Measurements from ENCODE around the gene TIGD3.
A peak's percentile ranks its signal among the peaks of the same experiment; 100 is the strongest.

TIGD3 gene

DNA sequence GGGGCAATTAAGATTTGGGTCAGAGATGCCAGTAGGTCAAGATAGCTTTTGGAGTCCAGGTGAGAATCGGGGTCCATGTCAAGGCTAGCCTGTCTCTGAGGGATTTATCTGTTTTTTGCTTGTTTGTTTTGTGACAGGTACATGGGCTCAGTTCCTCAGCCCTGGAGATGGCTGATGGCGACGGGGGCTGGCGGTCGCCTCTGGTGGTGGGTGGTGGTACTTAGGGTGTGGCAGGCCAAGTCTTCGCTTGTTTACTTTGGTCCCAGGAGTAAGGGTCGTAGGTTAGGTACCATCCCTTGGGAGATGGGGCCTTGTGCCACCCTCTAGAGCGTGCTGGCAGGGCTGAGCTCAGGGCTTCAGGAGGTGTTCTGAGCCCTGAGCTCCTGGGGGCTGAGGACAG is 23.2 kb downstream of the TIGD3 start:
- H3K9ac ChIP-seq (ENCODE audit: low read depth, low read length): no peak overlapping the region
- no peaks in the 10 kb centered on the region for H3K36me3 ChIP-seq (ENCODE audit: control insufficient read depth, insufficient read depth, low read length)
- H3K9me3 ChIP-seq (ENCODE audit: control insufficient read depth, insufficient read depth, low read length): no peaks in the 10 kb centered on the region
- no peaks in the 10 kb centered on the region for H3K27me3 ChIP-seq (ENCODE audit: control insufficient read depth, insufficient read depth, low read length)
- H3K4me3 ChIP-seq (ENCODE audit: low read depth, low read length): no peak overlapping the region
- H3K4me1 ChIP-seq (ENCODE audit: control insufficient read depth, insufficient read depth, low read length): peaks cover 2% of the 10 kb centered on the region

DNA sequence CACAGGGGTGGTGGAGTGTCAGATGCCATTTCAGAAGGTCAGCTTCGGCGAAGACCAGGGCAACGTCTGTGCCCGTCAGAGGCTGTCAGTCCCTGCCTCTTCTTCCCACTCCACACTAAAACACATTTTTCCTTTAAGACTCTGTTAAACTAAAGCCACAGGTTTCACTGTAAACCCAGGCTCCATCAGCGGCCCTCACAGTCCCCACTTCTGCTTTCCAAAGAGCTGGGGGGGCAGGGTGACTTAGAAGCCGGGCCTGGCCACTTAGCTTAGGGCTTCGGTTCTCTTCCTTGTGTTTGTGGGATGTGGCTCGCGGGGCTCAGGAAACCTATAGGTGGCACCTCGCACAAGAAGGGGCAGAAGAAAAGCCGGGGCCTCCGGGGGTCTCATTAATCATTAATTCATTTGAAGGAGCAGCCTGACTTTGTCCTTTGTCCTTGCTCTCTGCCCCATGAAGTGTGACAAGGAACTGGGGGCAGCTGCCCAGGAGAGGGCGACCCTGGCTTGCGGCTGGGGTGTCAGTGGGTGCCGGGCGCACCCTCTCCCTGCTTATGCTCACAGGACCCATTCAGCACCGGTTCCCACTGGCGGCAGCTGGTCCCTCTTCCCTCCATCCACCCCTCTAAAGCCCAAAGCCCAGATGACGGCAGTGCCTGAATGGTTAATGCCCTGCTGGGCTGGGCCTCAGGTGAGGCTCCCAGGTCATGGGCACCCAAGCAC is 23.8 kb downstream of the TIGD3 start:
- H3K4me1 ChIP-seq (ENCODE audit: control insufficient read depth, insufficient read depth, low read length): peaks cover 2% of the 10 kb centered on the region
- H3K27me3 ChIP-seq (ENCODE audit: control insufficient read depth, insufficient read depth, low read length): no peaks in the 10 kb centered on the region
- H3K9ac ChIP-seq (ENCODE audit: low read depth, low read length): no peak overlapping the region

DNA sequence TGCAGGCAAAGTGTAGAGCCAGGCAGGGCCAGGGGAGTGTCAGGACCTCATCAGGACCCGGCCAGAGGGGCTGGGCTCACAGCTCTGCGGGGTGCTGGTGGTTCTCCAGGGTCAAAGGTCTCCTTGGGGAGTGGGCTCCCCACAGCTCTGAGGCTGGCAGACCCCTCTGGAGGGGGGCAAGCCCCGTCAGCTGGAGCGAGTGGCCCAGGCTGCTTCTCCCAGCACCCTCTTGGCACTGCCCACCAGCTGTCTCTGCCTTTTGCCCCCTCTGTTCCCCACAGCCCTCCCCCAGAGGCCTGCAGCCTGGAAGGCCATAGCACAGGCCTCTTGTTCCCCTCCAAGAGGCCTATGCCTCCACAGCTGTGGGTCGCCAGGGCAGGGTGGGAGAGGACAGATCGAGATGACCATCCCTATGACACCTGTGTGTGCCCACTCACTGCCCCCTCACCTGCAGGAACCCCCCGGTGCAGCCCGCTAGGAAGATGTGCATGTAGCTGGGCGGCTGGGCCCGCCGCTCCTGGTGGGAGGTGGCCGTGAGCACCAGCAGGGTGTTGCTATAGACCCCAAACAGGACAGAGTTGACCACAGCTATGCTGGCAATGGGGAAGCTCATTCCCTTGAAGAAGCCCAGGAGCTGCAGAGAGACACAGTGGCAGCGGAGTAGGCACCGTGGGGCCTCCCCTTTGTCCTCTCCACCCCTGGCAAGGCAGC is 24.5 kb downstream of the TIGD3 start:
- H3K36me3 ChIP-seq (ENCODE audit: control insufficient read depth, insufficient read depth, low read length): no peaks in the 10 kb centered on the region
- H3K27me3 ChIP-seq (ENCODE audit: control insufficient read depth, insufficient read depth, low read length): no peaks in the 10 kb centered on the region
- H3K4me1 ChIP-seq (ENCODE audit: control insufficient read depth, insufficient read depth, low read length): peaks cover 2% of the 10 kb centered on the region
- H3K4me3 ChIP-seq (ENCODE audit: low read depth, low read length): no peak overlapping the region
- H3K9ac ChIP-seq (ENCODE audit: low read depth, low read length): no peak overlapping the region
- H3K9me3 ChIP-seq (ENCODE audit: control insufficient read depth, insufficient read depth, low read length): no peaks in the 10 kb centered on the region

More for the DNA sequence above, 23.8 kb downstream of the TIGD3 start:
- Histone ChIP-seq H3K9me3 (ENCODE audit: control insufficient read depth, insufficient read depth, low read length) (no peaks in the 10 kb centered on the region), H3K4me3 (ENCODE audit: low read depth, low read length) (no peak overlapping the region), H3K36me3 (ENCODE audit: control insufficient read depth, insufficient read depth, low read length) (no peaks in the 10 kb centered on the region)

GRCh38 chr11:65379698-65380459 is 25.3 kb downstream of the TIGD3 start:
- Histone ChIP-seq H3K9ac (ENCODE audit: low read depth, low read length) (no peak overlapping the region), H3K4me3 (ENCODE audit: low read depth, low read length) (no peak overlapping the region), H3K9me3 (ENCODE audit: control insufficient read depth, insufficient read depth, low read length) (no peaks in the 10 kb centered on the region), H3K27me3 (ENCODE audit: control insufficient read depth, insufficient read depth, low read length) (no peaks in the 10 kb centered on the region), H3K36me3 (ENCODE audit: control insufficient read depth, insufficient read depth, low read length) (no peaks in the 10 kb centered on the region), H3K4me1 (ENCODE audit: control insufficient read depth, insufficient read depth, low read length) (peaks cover 2% of the 10 kb centered on the region)

GRCh38 chr11:65380460-65381119 is 26.0 kb downstream of the TIGD3 start:
- Histone ChIP-seq H3K4me3 (ENCODE audit: low read depth, low read length) (no peak overlapping the region), H3K36me3 (ENCODE audit: control insufficient read depth, insufficient read depth, low read length) (no peaks in the 10 kb centered on the region), H3K9me3 (ENCODE audit: control insufficient read depth, insufficient read depth, low read length) (no peaks in the 10 kb centered on the region), H3K4me1 (ENCODE audit: control insufficient read depth, insufficient read depth, low read length) (peaks cover 2% of the 10 kb centered on the region), H3K27me3 (ENCODE audit: control insufficient read depth, insufficient read depth, low read length) (no peaks in the 10 kb centered on the region), H3K9ac (ENCODE audit: low read depth, low read length) (no peak overlapping the region)

DNA sequence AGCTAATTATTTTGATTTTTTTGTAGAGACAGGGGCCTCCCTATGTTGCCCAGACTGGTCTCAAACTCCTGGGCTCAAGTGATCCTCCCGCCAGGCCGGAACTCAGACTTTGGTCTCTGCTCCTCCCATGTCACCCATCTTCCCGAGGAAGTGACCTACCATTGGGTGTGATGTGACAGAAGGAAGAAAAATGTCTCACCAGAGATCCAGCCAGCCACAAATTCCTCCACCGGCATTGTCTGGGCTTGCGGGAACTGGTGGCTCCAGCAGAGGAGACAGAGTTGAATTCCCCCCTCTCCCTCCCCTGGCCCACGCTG is 27.1 kb downstream of the TIGD3 start:
- H3K4me3 ChIP-seq (ENCODE audit: low read depth, low read length): no peak overlapping the region
- H3K27me3 ChIP-seq (ENCODE audit: control insufficient read depth, insufficient read depth, low read length): no peaks in the 10 kb centered on the region
- no peaks in the 10 kb centered on the region for H3K36me3 ChIP-seq (ENCODE audit: control insufficient read depth, insufficient read depth, low read length)
- peaks cover 2% of the 10 kb centered on the region for H3K4me1 ChIP-seq (ENCODE audit: control insufficient read depth, insufficient read depth, low read length)
- no peaks in the 10 kb centered on the region for H3K9me3 ChIP-seq (ENCODE audit: control insufficient read depth, insufficient read depth, low read length)
- H3K9ac ChIP-seq (ENCODE audit: low read depth, low read length): peak overlapping the region; percentile 54

DNA sequence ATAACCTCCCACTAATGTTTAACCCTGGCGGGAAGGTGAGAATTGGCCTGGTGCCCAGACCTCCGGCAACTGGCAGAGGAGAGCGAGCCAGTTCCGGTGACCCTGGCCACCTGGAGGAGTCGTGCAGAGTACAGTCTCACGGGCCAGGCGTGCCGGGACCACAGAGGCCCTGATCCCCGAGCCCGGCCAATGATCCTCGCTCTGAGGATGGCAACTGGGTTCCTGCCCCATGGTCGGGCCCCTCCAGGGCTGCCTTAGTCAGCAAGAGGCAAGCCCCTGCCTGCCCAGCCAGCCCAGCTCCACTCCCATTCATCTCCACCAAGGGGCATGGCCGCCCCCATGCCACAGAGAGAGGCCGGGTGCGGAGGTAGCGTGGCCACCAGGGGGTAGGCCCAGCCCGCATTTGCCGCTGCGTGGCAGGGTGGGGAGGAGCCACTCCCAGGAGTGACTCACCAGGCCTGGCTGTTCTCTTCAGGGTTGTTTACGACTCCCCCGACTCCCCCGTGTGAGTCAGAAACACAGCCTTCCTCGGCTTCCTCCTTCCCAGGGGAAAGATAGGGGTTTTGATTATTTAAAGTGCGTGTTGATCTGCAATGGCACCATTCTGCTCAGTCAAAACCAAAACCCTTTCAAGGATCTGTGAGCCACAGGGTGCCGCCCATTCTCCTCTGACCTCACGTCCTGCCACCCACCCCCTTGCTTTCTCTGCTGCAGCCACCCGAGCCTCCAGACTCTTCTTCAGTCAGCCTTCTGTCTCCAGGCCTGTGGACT is 27.7 kb downstream of the TIGD3 start, which contains the start of gene SLC25A45:
Gene SLC25A45, minus strand, starts transcription at position 614 of the 771 bp plus-strand sequence. CDS start 695 bp downstream, outside the sequence.
- no peaks in the 10 kb centered on the region for H3K36me3 ChIP-seq (ENCODE audit: control insufficient read depth, insufficient read depth, low read length)
- no peaks in the 10 kb centered on the region for H3K9me3 ChIP-seq (ENCODE audit: control insufficient read depth, insufficient read depth, low read length)
- no peak within 1 kb of the TSS for H3K4me3 ChIP-seq (ENCODE audit: low read depth, low read length)
- peaks cover 4% of the 10 kb centered on the region for H3K4me1 ChIP-seq (ENCODE audit: control insufficient read depth, insufficient read depth, low read length)
- H3K9ac ChIP-seq (ENCODE audit: low read depth, low read length): peak within 1 kb of the TSS; percentile 54
- H3K27me3 ChIP-seq (ENCODE audit: control insufficient read depth, insufficient read depth, low read length): no peaks in the 10 kb centered on the region

- Histone ChIP-seq H3K36me3 (ENCODE audit: control insufficient read depth, insufficient read depth, low read length) (no peaks in the 10 kb centered on the region), H3K9ac (ENCODE audit: low read depth, low read length) (no peak overlapping the region), H3K9me3 (ENCODE audit: control insufficient read depth, insufficient read depth, low read length) (no peaks in the 10 kb centered on the region), H3K27me3 (ENCODE audit: control insufficient read depth, insufficient read depth, low read length) (no peaks in the 10 kb centered on the region), H3K4me1 (ENCODE audit: control insufficient read depth, insufficient read depth, low read length) (peaks cover 4% of the 10 kb centered on the region), H3K4me3 (ENCODE audit: low read depth, low read length) (no peak overlapping the region)
Measured at GRCh38 chr11:65382804-65383368, 28.3 kb downstream of the TIGD3 start.

DNA sequence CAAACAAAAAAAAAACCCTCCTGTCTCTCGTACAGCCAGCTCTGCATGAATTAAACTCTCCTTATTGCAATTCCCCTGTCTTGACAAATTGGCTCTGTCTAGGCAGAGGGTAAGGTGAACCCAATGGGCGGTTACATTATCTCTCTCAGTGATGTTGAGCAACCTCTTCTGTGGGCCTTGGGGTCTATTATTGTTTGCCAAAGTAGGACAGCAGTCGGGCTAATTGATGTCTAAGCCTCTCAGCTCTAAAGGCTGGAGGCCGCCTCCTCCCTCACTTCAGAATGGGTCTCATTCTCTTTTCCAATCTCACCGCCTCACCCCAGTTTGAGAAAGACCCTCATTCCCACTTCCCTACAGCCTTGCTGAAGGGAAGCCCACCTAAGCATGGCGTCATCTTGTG is 29.2 kb downstream of the TIGD3 start:
- Histone ChIP-seq H3K36me3 (ENCODE audit: control insufficient read depth, insufficient read depth, low read length) (no peaks in the 10 kb centered on the region), H3K9me3 (ENCODE audit: control insufficient read depth, insufficient read depth, low read length) (no peaks in the 10 kb centered on the region), H3K4me3 (ENCODE audit: low read depth, low read length) (no peak overlapping the region), H3K4me1 (ENCODE audit: control insufficient read depth, insufficient read depth, low read length) (peaks cover 4% of the 10 kb centered on the region), H3K9ac (ENCODE audit: low read depth, low read length) (no peak overlapping the region), H3K27me3 (ENCODE audit: control insufficient read depth, insufficient read depth, low read length) (no peaks in the 10 kb centered on the region)

DNA sequence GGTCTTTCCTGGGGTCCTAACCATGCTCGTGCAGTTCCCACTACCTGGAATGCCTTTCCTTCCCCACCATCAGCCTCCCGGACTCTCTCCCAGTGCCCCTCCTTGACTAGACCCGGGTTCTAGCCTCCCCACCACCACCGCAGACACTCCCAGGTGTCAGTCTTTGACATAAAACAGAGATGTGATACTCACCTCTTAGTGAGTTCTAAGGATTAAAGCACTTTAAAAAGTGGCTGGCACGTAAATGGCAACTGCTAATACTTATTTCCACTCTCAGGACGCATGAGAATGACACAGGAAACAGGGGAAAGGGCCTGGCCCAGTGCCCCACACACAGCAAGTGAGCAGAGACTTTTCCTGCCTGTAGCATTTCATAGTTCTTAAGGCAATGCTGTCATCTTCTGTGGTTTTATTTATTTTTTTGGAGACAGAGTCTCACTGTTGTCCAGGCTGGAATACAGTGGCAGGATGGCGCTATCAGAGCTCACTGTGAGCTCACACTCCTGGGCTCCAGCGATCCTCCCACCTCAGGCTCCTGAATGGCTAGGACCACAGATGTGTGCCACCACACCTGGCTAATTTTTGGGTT is 29.8 kb downstream of the TIGD3 start:
- H3K36me3 ChIP-seq (ENCODE audit: control insufficient read depth, insufficient read depth, low read length): no peaks in the 10 kb centered on the region
- H3K9ac ChIP-seq (ENCODE audit: low read depth, low read length): no peak overlapping the region
- no peaks in the 10 kb centered on the region for H3K9me3 ChIP-seq (ENCODE audit: control insufficient read depth, insufficient read depth, low read length)
- no peak overlapping the region for H3K4me3 ChIP-seq (ENCODE audit: low read depth, low read length)
- H3K4me1 ChIP-seq (ENCODE audit: control insufficient read depth, insufficient read depth, low read length): peaks cover 4% of the 10 kb centered on the region
- no peaks in the 10 kb centered on the region for H3K27me3 ChIP-seq (ENCODE audit: control insufficient read depth, insufficient read depth, low read length)

All from iPS-15b (cell line).